NCI-H1105 treated with DMSO at 0.1 percent for 48 hours (cell line): ENCODE results near the gene SURF4.
"Not testable (repeated sequence)": the region's sequence is repeated elsewhere in the genome, so short reads cannot be mapped to it uniquely, and the experiment has no call there.

ENCODE experiments used
- DNase-seq: peaks from one replicate; lab custom pipeline; 2025; lab: John Stamatoyannopoulos, UW

The SURF4 gene

GRCh38 chr9:133334161-133334560 lies 41.7 kb downstream of the SURF4 start:
- no peak for DNase-seq

GRCh38 chr9:133333566-133333965 lies 42.3 kb downstream of the SURF4 start:
- DNase-seq: no peak

- DNase-seq: no peak
Measured at GRCh38 chr9:133333011-133333410, 42.8 kb downstream of the SURF4 start.

- DNase-seq: no peak
Measured at GRCh38 chr9:133332381-133332730, 43.5 kb downstream of the SURF4 start.

GRCh38 chr9:133331641-133332380 lies 44.0 kb downstream of the SURF4 start:
- no peak for DNase-seq

- DNase-seq: no peak
Measured at GRCh38 chr9:133331221-133331620, 44.6 kb downstream of the SURF4 start.

- peak; percentile 8 for DNase-seq
Measured at GRCh38 chr9:133329306-133330156, 46.3 kb downstream of the SURF4 start.

GRCh38 chr9:133327834-133328484 lies 47.9 kb downstream of the SURF4 start:
- DNase-seq: no peak

- DNase-seq: not testable (repeated sequence)
Measured at GRCh38 chr9:133327021-133327420, 48.8 kb downstream of the SURF4 start.

- no peak for DNase-seq
Measured at GRCh38 chr9:133323991-133324703, 51.7 kb downstream of the SURF4 start.

- DNase-seq: no peak
Measured at GRCh38 chr9:133323211-133323610, 52.6 kb downstream of the SURF4 start.

- no peak for DNase-seq
Measured at GRCh38 chr9:133322701-133323100, 53.2 kb downstream of the SURF4 start.

GRCh38 chr9:133321411-133321935 lies 54.4 kb downstream of the SURF4 start:
- no peak for DNase-seq

- DNase-seq: no peak
Measured at GRCh38 chr9:133320421-133320881, 55.4 kb downstream of the SURF4 start.

GRCh38 chr9:133317551-133317950 lies 58.3 kb downstream of the SURF4 start:
- not testable (repeated sequence) for DNase-seq

- DNase-seq: no peak
Measured at GRCh38 chr9:133315997-133316396, 59.9 kb downstream of the SURF4 start.
